Activated T-cell treated with anti-CD3 and anti-CD28 coated beads for 24 hours (primary cell): ENCODE results near the gene NSMCE1.
"Not testable (repeated sequence)": the region's sequence is repeated elsewhere in the genome, so short reads cannot be mapped to it uniquely, and the experiment has no call there.

Source experiments
- DNase-seq: peaks from one replicate; pipeline ENCODE4 v3.0.0-alpha.2; 2020; ENCODE audit warnings: low read depth

NSMCE1 gene

DNA sequence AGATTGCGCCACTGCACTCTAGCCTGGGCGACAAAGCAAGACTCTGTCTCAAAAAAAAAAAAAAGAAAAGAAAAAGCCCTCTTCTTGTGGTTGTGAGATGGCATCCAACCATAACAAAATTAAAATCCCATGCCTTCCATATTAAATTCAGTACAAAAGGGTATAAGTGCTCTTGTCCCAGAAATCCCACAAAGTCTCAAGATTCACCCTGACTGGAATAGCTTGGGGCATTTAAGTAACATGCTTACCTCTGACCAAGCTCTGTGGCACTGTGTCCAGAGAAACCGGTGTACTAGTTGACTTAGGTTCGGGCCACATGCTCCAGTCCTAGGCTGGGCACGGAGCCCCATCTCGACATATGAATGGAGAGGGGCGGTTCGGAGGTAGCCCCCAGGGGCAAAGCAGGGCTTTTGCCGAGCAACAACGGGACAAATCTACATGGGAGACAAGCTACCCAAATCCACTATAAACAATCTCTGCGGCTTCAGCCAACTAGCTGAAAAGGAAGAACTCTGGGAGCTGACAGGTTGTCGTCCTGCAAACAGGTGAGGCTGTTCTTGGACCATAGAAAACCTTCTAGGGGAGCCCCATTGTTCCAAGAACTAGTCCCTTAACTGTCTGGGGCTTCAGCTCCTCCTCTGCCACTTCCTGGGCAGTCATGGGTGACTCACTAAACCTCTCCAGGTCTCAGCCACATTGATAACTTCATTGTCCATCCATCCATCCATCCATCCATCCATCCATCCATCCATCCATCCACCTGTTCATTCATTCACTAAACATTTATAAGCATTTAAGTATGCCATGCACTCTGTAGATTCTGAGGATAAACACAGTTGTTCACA is 34.9 kb upstream of the NSMCE1 start:
- no peak for DNase-seq

DNA sequence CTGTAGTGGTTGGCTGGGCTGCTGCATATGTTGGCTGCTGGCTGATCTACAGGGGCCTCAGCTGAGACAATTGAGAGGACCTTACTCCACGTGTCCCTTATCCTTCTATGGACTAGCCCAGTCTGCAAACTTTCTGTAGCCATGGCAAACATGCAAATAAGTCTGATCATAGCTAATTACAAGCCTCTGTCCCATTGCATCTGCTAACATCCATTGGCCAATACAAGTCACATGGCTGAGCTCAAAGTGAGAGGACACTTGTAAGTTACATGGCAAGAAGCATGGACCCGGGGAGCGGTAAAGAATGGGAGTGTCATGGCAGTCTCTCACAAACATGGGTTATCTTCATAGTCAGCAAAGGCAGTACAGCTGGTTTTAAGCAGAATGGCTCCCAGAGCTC is 33.6 kb upstream of the NSMCE1 start:
- DNase-seq, result no peak

DNA sequence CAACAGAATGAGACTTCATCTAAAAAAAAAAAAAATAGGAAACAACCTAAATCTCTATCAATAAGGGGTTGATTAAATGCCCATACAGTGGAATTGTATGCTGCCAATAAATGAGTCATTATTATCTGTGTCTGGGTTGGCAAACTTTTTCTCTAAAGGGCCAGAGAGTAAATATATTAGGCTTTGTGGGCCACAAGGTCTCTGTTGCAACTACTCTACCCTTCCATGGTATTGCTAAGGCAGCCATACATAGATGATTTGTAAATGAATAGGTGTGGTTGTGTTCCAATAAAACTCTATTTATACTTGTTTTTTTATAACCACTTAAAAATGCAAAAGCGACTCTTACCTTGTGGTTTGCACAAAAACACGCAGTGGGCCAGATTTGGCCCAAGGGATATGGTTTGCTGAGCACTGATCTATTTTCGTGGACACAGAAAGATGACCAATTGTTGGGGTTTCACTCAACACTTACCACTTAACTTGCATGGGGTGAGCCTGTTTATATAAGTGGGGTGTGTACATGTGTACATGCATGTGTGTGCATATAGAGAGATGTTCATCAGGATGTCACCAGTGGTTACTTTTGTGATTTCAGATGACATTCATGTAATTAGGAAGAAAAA is 32.8 kb upstream of the NSMCE1 start:
- DNase-seq, result no peak

DNA sequence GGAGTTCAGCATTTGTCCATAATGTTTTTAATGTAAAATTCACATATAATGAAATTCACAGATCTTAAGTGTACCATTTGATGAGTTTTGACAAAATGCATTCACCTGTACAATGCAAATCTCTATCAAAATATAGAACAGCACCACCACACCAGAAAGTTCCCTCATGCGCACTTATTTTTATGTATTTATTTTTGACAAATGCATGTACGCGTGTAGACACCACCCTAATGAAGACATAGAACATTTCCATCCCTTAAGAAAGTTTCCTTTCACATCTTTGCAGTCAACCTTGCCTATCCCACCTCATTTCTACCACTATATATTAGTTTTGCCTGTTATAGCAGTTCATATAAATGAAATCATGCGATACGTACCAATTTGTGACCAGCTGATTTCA is 29.6 kb upstream of the NSMCE1 start:
- DNase-seq, result no peak

DNA sequence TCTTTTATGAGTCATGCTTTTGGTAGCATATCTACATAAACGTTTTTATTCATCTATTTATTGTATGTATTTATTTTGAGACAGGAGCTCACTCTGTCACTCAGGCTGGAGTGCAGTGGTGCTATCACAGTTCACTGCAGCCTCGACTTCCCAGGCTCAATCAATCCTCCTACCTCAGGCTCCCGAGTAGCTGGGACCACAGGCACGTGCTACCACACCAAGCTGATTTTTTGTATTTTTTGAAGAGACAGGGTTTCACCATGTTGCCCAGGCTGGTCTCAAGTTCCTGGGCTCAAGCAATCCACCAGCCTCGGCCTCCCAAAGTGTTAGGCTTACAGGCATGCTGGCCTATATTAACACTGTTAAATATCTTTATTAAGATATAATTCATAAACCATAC is 24.8 kb upstream of the NSMCE1 start:
- DNase-seq, result no peak

DNA sequence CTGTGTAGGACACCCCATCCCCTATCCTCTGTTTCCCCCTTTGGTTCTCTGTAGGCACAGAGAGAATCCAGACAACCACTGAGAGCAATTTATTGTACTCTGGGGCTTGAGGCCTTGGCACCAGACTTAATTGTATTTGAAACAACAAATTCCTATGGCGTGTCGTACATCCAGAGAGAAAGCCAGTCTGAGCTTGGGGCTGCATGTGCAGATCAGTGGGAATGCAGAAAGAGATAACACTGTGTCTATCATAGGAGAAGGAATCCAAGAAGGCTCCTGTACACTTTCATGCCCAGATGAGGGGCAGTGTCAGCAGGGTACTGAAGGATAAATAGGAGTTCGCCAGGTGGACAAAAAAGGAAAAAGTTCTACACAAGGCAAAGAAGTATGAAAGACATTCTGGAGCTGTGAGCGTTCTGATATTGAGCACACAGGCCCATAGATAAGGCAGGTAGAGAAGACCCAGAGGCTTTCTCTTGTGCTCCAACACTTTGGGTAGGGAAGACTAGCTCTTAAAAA is 23.2 kb upstream of the NSMCE1 start:
- no peak for DNase-seq

DNA sequence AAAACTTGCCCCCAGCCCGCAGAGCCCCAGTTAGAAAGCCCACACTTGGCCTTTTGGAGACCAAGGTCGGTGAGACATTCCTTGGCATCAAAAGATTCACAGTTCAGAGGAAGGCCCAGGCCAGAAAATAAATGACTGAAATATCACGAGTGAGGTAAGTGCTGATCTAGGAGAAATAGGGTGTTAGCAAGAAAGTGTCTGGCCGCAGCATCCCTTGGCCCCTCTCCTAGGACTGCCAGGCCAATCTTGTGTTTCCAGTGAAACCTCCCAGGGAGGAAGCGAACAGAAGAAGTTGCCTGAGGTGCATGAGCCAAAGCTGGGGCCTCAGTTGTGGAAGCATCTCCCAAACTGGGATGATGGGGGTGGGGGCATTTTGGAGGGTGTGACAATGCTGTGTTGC is 22.5 kb upstream of the NSMCE1 start:
- no peak for DNase-seq

DNA sequence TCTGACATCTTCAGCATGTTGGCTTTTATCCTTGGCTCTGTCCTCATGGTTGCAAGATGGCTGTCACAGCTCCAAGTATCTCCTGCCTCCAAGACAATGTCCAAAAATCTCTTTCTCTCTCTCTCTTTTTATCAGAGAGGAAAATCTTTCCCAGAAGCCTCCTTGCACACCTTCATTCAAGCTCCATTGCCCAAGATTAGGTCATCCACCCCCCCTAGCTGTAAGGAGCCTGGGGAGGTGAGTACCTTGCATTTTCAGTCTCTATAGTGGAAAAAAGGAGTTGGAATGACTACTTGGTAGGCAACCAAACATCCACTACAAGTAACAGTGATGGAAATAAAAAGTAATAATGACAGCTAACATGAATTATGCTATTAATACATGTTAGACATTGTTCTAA is 22.0 kb upstream of the NSMCE1 start:
- DNase-seq, result no peak

DNA sequence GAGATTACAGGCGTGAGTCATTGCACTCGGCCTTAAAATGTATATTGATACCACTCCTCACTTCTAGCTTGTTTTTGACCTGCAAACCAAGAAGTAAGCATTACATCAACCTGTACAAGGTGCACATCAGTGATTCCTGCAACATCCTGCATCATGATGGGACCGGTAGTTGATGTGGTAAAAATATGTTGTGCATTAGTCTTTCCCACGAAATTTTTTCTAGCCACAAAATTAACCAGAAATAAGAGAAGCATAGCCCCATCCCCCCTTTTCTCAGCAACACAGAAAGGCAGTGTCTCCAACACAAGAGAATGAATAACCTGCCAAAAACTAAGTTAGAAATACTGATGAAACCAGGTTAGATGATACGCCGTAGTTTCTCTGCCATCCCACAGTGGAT is 21.1 kb upstream of the NSMCE1 start:
- no peak for DNase-seq

DNA sequence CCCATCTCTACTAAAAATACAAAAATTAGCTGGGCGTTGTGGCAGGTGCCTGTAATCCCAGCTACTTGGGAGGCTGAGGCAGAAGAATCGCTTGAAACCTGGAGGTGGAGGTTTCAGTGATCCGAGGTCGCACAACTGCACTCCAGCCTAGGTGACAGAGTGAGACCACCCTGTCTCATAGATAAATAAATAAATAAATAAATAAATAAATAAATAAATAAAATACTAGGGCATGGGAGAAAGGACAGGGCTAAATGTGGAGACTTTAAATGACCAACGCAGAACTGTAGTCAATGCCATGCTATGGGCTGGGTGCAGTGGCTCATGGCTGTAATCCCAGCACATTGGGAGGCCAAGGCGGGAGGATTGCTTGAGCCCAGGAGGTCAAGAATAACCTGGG is 19.7 kb upstream of the NSMCE1 start:
- not testable (repeated sequence) for DNase-seq

DNA sequence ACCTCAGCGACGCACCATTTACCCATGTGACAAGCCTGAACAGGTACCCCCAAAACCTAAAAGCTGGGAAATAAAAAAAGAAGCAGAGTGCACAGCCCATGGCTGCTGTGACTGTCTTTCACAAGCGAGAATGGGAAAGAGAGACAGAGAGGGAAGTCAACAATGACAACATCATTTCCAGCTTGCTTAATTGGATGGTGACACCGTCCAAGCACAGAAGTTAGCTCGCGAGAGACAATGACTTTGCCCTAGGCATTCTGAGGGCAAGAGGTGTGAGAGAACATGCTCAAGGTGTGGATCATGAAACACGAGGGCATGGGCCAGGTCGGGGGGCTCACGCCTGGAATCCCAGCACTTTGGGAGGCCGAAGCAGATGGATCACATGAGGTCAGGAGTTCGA is 19.3 kb upstream of the NSMCE1 start:
- no peak for DNase-seq

DNA sequence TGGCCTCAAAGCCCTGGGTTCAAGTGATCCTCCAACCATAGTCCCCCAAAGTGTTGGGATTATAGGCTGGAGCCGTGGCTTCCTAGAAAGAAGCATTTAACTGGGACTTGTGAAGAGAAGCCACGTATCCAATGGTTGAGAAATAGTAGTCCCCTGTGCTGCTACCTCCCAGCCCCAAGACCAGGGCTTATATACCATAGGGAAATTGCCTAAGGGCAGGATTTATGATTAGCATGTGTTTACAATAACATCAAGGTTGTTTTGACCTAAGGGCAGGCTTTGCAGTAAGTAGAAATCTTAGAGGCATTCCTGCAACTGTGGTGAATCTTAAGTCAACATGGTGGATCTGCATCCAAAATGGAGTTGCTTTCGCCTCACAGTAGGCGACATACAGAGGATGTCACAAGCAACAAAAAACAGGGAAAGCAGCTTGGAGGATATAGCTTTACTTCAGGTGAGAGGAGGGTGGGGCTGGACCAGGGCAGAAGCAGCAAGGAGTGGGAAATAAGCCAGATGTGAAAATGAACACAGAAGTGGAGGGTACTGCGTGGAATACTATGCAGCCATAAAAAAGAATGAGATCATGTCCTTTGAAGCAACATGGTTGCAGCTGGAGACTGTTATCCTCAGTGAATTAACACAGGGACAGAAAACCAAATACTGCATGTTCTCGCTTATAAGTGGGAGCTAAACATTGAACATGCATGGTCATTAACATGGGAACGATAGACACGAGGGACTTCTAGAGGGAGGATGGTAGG is 18.7 kb upstream of the NSMCE1 start:
- DNase-seq, result no peak

DNA sequence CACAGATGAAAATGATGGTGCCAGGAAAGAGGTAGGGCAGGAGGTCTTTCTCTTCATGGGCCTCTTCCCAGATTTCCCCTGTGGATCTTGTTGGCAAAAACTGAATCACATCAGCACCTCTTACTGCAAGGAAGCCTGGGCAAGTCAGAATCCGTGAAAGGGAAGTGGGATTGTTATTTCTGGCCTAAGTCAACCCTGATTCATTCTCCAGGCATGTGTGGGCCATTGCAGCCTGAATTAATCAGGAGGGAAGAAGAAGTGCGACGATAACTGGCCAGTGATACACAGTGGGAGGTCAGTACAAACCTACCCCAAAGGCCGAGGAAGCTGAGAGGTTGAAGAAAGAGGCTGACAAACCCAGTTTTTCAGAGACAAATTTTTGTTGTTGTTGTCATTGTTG is 17.9 kb upstream of the NSMCE1 start:
- no peak for DNase-seq

DNA sequence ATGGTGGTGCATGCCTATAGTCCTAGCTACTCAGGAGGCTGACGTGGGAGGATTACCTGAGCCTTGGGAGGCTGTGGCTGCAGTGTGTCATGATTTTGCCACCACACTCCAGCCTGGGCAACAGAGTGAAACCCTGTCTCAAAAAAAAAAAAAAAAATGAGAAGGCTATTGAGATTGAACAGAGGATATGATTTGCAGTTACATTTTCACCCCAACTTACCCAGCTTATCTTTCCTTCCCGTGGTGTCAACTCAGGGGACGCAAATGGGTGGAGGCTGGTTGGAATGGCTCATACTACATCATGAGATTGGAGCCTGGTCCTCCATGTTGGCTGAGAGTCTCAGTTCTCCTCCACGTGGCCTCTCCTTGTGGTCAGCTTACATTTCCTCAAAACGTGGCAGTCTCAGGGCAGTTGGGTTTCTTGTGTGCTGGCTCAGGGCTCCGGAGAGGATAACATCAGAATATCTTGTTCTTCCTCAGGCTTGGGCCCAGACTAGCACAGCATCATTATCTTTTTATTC is 17.2 kb upstream of the NSMCE1 start:
- no peak for DNase-seq

DNA sequence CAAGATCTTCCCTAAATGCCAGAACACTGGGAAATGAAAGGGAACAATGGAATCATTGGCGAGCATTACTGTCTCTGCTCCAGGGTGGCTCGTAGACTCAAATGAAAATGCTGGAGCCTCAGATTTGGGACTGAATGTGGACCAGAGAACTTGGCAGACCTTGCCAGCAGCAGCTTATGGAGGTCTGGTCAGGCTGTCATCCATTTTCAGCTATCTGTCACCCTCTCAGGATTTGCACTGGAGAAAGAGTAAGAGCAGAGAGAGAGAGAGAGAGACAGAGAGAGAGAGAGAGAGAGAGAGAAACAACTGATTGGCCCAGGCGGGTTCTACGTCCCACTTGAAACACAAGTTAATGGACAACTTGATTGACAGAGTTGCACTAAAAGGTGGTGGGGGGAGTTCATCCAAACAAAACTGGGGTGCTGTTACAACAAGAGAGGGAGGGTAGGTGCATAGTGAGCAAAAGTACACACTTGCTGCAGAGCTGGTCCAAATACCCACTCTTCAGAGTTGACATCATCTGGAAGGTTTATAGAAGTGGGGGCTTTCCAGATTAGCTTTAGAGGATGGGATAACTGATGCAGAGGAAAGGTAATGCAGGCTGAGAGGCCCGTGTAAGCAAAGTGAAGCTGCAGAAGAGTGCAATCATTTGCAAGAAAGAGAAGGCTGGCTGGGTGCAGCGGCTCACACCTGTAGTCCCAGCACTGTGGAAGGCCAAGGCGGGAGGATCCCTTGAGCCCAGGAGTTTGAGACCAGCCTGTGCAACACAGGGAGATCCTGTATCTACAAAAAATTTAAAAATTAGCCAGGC is 16.5 kb upstream of the NSMCE1 start:
- DNase-seq, result no peak

DNA sequence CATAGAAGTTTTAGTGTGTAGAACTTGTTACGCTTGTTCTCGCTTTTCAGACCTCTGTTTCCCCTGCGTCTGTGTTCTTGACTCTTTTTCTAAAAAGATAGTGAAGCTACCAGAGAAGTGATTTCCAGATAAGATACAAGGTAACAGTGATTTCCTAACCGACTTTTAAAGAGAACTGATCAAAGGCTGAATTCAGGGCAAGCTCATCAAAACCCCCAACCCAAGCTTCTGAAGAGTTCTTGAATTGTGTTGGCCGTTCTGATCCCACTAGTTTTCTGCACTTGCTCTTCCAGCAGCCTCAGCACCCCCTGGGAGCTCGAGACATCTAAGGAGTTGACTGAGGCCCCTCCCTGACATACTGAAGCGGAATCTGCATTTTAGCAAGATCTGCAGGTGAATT is 12.7 kb upstream of the NSMCE1 start:
- no peak for DNase-seq

DNA sequence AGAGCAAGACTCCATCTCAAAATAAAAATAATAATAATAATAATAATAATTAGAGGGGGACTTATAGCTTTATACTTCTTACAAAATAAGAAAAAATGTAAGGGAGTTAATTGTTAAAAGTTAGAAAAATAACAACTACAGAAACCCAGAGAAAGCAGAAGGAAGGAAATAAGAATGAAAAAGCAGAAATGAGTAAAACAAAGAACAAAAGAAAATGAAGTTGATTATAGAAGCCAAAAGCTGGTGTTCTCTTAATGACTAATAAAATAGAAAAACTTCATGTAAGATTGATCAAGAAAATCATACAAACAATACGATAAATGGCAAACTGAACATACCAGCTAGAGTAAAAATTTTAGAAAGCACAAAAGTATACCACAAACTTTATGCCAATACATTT is 6.8 kb upstream of the NSMCE1 start:
- DNase-seq, result no peak

DNA sequence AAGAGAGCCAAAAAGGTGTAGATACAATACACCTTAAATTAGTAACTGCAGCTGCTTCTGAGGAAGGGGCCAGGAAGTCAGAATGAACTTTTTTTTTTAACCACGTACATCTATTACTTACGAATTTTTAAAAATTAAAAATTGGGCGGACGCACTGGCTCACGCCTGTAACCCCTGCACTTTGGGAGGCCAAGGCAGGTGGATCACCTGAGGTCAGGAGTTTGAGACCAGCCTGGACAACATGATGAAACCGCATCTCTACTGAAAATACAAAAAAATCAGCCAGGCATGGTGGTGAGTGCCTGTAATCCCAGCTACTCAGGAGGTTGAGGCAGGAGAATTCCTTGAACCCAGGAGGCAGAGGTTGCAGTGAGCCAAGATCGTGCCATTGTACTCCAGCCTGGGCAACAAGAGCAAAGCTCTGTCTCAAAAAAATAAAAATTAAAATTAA is 5.9 kb upstream of the NSMCE1 start:
- DNase-seq, result not testable (repeated sequence)

DNA sequence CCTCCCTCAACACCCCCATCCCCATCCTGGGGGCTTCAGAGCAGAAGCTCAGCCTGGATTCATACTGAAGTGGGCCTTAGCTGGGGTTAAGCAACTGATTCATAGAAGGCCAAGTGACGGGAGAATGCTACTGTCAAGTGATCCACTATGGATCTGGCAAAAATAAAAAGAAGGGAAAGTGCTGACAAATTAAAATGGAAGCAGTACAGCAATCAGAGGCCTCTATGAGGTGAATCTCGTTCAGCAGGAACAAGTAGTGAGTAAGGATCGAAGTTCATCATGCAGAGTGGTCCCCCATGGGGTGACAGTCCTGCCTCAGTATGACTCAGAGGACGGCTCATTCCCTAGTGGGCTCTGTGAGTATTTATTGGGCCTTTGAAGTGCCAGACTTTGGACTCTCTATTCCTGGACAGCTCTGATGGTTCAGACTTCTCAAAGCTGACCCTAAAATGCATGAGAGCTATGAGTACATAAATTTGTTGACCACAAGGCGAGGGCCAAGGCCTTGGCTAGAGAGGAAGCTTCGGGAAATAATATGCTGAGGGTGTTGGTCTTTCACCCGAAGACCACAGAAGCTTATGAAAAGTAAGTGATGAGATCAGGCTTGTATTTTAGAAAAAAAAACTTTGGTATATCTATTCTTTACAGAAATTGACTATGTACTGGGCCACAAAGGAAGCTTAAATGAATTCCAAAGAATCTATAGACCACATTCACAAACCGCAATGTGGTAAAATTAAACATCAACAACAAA is 5.3 kb upstream of the NSMCE1 start:
- DNase-seq, result no peak

DNA sequence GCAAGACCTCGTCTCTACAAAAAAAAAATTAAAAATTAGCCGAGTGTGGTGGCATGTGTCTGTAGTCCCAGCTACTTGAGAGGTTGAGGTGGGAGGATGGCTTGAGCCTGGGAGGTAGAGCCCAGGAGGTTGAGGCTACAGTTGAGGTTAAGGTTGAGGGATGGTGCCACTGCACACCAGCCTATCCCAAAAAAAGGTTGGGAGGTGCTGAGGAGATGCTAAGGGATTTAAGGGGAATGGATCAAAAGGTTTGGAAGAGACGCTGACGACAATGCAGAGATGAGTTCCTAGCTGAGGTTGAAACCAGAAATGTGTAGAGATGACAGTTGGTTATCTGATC is 4.7 kb upstream of the NSMCE1 start:
- DNase-seq, result no peak

DNA sequence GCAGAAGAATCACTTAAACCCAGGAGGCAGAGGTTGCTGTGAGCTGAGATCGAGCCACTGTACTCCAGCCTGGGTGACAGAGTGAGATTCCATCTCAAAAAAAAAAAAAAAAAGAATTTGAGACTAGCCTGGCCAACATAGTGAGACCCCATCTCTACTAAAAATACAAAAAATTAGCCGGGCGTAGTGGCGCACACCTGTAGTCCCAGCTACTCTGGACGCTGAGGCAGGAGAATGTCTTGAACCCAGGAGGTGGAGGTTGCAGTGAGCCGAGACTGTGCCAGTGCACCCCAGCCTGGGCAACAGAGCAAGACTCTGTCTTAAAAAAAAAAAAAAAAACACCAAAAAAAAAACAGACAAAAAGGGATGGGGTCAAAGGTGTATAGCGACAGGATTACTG is 4.1 kb upstream of the NSMCE1 start:
- DNase-seq, result not testable (repeated sequence)
